Motor neuron (in vitro differentiated cells): Measurements from ENCODE around the gene EZR. TPM values are rescaled to one million over a fixed set of nuclear protein-coding genes. Genes with fewer than 3 reads are reported as not detected.
A peak's percentile ranks its signal among the peaks of the same experiment; 100 is the strongest.
"Not testable (repeated sequence)": the region's sequence is repeated elsewhere in the genome, so short reads cannot be mapped to it uniquely, and the experiment has no call there.

Experiments used
- ATAC-seq, 8 experiments: fragments of 200-7000 bp; cut with Tn5 transposase; replicated peaks in 6 of 8; 2 replicates each; pipeline ENCODE4 v1.8.0; 2021; ENCODE audit warnings: mild to moderate bottlenecking in 8 of 8, moderate library complexity in 8 of 8
- H3K27ac ChIP-seq, 2 donors: fragments of 250-450 bp; sonication (Bioruptor Pico); 2 replicates each; pipeline ENCODE4 v1.9.0; 2021; ENCODE audit warnings: antibody characterized with exemption in 2 of 2, mild to moderate bottlenecking in 2 of 2, moderate library complexity in 1 of 2
- H3K4me1 ChIP-seq, 2 donors: fragments of 250-450 bp; sonication (Bioruptor Pico); replicated peaks in 1 of 2; 2 replicates each; pipeline ENCODE4 v1.6.1; 2021; ENCODE audit warnings: antibody characterized with exemption in 2 of 2, mild to moderate bottlenecking in 2 of 2, moderate library complexity in 1 of 2
- H3K4me3 ChIP-seq, 5 donors: fragments of 250-450 bp; sonication (Bioruptor Pico); 2 replicates each; pipeline ENCODE4 v1.9.0; 2021; ENCODE audit warnings: antibody characterized with exemption in 5 of 5, mild to moderate bottlenecking in 5 of 5, moderate library complexity in 4 of 5
- WGBS, 10 experiments: fragments of 450-650 bp; shearing (Covaris generic); methylation state at CpG; one replicate each; pipeline ENCODE4 v1.0.0; 2022; 5-methylcytosine and 5-hydroxymethylcytosine counted together
- in situ Hi-C, 9 experiments: fragments of 400-800 bp; cut with MboI; loops; one replicate each; pipeline ENCODE4 v1.15.0; 2021; ENCODE audit warnings: low sequenced_read_pairs in 9 of 9, low pct_unique_long_range_greater_than_20kb in 2 of 9; ENCODE audit not compliant: unreplicated experiment in 9 of 9
- total RNA-seq, 8 experiments: library from RNA; unstranded; fragments of 300-600 nt; gene quantifications; 2 replicates each; pipeline versions ENCODE4 v1.2.3 to v1.2.4, GENCODE V29; 2022

The EZR gene
- total RNA-seq, 8 experiments from 2014 or later = 10.9 to 180 (median 24.5) TPM

DNA sequence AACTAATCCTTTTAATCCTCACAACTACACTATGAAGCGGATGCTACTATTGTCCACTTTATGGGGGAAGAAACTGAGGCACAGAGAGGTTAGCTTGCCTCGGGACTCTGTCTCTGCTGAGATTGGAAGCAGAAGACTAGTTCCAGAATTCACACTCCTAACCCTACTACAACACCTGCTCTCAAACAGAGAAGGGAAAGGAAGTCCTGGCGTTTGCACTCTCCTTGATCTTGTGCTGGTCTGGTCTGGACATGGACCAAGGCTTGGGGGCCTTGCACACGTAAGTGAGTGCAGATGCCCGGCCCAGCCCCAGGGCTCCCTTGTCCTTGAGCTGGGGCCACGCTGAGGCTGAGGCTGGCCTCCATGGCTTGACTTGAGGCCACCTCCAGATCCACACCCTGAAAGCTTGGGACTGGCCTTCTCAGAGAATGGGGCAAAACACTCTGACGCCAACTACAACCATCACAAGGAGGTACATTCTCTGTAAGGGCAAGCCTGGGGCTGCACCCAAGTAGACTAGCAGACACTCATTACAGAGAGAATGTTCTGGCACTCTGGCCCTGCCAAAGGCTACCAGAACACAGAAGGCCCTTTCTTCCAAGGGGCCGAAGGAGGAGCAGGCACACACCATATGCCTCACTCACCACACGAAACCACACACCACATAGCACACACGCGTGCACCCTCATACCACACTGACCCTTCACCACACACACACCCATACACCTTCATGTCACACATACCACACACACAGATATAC, 33.3 kb upstream of the EZR start:
- WGBS, 10 experiments = 75 to 100% (median 100%) methylated on average over 1 to 9 of the region's 11 CpGs; no CpG with 5 or more reads in 3 of the 10 experiments
- ATAC-seq = peak in 1 of 8 experiments; percentile 7
- H3K4me3 ChIP-seq = no peak overlapping the region
- in situ Hi-C loops = no loop called here
- peaks cover 19 to 32% of the 10 kb centered on the region in 2 donors for H3K4me1 ChIP-seq
- H3K27ac ChIP-seq = no peak overlapping the region

DNA sequence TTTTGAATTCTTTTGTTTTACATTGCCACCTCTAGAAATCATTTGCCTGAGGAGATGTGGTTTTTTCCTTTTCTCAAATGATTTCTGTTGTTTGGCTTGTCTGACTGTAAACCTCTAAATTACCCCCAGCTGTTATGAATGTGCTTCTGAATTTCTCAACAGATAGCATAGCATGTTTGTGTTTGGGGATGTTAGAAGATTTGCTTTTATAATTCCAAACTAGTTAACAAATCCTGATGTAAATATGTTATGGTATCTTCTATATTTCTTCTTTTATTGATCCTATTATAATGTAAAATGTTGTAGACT, 31.6 kb upstream of the EZR start:
- in situ Hi-C loops = no loop called here
- H3K27ac ChIP-seq = no peak overlapping the region
- no peak for ATAC-seq
- no peak overlapping the region for H3K4me3 ChIP-seq
- H3K4me1 ChIP-seq = peaks cover 19 to 32% of the 10 kb centered on the region in 2 donors

DNA sequence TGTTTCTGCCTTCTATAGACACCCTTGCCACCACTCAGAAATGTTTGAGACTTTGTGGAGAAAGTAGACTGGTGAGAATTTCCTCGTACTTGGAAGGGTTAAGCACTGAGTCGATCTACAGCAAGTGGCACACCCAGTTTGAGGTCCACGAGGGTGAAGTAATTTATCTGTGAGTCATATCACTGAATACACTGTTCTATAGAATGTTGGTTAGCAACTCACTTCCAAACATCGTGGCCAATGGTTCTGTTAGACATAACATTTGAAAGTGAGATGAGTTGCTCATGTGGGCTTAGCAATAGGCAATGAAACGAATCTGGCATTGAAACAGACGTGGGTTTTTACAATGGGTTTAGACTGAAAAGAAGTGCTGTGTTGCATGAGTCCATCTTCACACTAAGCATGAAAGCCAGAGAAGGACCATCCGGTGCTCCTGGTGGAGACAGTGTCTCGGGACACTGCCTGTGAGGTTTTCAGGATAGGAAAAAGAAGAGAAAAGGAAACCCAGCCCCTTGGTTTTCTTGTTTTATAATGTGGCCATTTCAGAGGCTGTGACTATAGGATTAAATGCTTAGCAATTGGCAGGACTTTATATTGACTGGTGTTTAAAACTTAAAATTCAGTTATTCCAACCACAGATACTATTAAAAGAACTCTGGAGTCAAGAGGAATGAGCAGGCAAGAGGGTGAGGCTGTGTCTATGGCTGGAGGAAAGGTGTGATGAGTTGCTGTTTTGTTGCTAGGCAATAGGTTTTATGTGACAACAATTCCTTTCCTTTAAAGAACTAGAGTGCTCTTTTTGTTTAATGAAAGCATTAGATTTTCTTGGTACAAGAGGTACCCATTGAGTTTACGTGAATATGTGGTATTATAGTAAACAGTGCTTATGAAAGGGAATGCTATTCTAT, 31.0 kb upstream of the EZR start:
- in situ Hi-C loops = no loop called here
- Histone ChIP-seq H3K4me3 (no peak overlapping the region), H3K27ac (no peak overlapping the region), H3K4me1 (peaks cover 19 to 32% of the 10 kb centered on the region in 2 donors)
- ATAC-seq = peak; percentile 39 to 70 (median 63)
- WGBS, 10 experiments = 3 to 83% (median 35%) methylated on average over 3 to 7 of the region's 9 CpGs; no CpG with 5 or more reads in 1 of the 10 experiments

DNA sequence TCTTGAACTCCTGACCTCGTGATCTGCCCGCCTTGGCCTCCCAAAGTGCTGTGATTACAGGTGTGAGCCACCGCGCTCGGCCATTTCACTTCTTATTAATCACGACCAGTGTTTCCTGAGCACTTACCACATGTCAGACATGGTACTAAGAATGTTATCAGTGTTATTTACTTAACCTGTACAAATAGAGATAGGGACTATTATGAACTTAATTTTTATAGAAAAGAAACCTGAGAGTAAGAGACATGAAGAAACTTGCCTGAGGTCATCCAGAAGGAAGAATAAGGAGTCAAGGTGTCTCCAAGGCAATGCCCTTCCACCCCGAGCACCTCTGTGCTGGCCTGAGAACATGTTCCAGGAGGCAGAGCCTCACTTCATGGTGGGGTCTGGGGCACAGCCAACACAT, 29.3 kb upstream of the EZR start:
- Histone ChIP-seq H3K27ac (no peak overlapping the region), H3K4me3 (no peak overlapping the region), H3K4me1 (peaks cover 10 to 26% of the 10 kb centered on the region in 2 donors)
- in situ Hi-C loops = no loop called here
- no peak for ATAC-seq
- WGBS, 10 experiments = 40 to 100% (median 95%) methylated on average over 1 to 6 of the region's 7 CpGs; no CpG with 5 or more reads in 4 of the 10 experiments

DNA sequence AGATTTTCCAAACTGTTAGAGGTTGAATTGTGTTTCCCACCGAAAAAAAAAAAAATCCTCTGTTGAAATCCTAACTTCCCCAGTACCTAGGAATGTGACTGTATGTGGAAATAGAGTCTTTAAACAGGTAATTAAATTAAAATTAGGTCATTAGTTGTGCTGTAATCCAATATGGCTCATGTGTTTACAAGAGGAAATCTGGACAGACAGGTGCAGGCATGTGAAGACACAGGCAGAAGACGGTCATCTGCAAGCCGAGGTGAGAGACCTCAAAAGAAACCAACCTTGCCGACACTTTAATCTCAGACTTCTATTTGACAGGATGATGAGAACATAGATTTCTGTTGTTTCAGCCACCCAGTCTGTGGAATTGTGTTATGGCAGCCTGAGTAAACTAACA, 28.6 kb upstream of the EZR start:
- Histone ChIP-seq H3K4me3 (no peak overlapping the region), H3K4me1 (peaks cover 7 to 20% of the 10 kb centered on the region in 2 donors), H3K27ac (no peak overlapping the region)
- in situ Hi-C loops = no loop called here
- no peak for ATAC-seq
- 90 to 100% (median 100%) methylated on average over 1 to 4 of the region's 4 CpGs; no CpG with 5 or more reads in 3 of the 10 experiments for WGBS, 10 experiments

DNA sequence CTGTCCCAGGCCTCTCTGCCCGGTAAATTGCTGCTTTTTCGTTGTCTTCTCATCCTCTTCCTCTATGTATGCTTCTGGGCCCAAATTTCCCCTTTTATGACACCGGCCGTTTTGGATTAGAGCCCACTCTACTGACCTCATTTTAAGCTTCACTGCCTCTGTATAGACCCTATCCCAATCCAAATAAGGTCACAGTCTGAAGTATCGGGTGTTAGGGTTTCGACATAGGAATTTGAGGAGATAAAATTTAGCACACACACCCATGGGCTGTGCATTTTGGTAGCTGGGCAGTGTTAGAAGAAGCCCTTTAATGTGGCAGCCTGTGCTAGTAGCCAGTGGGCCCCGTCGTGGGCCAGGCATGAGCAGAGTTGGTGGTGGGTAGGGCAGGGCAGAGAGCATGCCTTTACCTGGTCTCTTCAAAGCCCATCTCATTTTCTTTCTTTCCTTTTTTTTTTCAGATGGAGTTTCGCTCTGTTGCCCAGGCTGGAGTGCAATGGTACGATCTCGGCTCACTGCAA, 27.9 kb upstream of the EZR start:
- H3K4me1 ChIP-seq = peaks cover 7 to 20% of the 10 kb centered on the region in 2 donors
- H3K27ac ChIP-seq = no peak overlapping the region
- 72 to 100% (median 86%) methylated on average over 2 to 7 of the region's 11 CpGs; no CpG with 5 or more reads in 2 of the 10 experiments for WGBS, 10 experiments
- ATAC-seq = no peak
- H3K4me3 ChIP-seq = no peak overlapping the region
- in situ Hi-C loops = no loop called here

DNA sequence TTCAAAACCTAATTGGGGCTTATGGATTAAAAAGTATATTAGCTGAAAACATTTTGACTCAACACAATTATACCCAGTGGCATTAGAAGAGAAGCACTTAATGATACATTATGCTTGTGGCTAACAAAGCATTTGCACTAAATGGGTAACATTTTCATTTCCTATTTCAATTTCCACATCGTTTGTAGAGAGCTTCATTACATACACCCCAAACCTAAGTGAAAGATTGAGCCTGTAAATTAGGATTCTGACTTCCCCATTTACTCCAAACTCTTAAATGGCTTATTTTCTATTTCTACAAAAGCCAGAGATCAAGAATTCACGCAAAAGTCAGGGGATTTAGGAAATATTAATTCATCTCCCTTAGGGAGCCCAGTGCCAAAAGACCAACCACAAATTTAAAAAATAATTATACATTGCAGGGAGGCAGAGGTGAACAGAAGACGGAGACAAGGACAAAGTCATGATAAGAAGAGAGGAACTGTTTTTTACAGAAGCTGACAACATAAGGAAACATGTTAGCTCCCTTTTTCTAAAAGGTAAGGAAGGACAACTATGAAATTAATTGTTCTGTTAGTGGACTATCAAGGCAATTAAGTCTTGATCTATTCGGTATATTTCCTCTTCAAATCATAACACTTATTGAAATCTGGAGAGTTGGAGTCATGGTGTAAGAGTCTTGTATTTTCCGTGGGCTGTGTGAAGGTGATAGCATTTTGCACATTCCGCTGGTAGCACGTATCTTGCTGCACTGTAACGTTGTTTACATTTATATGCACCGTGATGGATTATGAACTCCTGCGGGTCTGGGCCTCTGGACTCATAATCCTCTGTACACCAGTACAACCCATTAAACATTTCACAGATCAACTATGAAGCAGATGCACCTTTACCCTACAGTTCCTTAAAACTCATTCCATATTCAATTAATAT, 24.8 kb upstream of the EZR start:
- in situ Hi-C loops = no loop called here
- Histone ChIP-seq H3K4me3 (no peak overlapping the region), H3K27ac (no peak overlapping the region), H3K4me1 (no peaks in the 10 kb centered on the region)
- WGBS, 10 experiments = 65 to 89% (median 80%) methylated on average over 1 to 10 of the region's 10 CpGs
- no peak for ATAC-seq

DNA sequence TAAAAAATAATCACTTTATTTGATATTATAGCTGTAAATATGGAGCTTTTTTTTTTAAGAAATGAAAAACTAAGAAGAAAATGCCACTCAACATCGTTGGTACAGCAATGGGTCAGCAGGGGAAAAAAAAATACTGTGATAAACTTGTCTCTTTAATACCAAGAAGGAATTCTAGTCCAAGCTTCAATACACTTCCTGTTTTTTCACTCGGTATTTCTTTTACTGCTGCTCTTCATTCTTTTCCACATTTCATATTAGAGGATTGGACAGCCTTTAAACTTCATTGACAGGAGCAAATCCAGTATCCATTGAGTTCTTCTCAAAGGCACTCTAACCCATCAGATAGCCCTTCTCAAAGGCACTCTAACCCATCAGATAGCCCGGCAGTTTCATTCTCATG, 22.2 kb upstream of the EZR start:
- no peaks in the 10 kb centered on the region for H3K4me1 ChIP-seq
- no peak overlapping the region for H3K4me3 ChIP-seq
- H3K27ac ChIP-seq = no peak overlapping the region
- no peak for ATAC-seq
- in situ Hi-C loops = no loop called here
- WGBS, 10 experiments = 50 to 95% (median 83%) methylated on average over 1 to 3 of the region's 3 CpGs

DNA sequence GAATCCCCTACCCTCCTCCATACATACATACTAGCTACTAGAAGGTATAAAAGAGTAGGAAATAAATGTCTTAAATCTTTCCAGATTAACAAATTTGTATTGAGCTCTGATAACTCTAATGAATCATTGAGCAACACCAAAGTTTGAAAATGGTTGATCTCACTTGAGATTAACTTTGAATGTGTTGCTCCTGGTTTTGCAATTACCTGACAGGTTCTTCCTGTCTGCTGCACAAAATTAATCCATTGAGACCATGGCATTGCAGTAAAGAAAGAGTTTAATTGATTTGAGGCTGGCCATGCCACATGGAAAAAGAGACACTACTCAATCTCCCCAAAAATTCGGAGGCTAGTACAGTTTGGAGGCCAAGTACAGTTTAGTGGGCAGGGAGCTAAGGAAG, 21.3 kb upstream of the EZR start:
- no peak for ATAC-seq
- no peak overlapping the region for H3K27ac ChIP-seq
- WGBS, 10 experiments = 56 to 100% (median 84%) methylated on average over 1 of the region's 1 CpG; no CpG with 5 or more reads in 6 of the 10 experiments

DNA sequence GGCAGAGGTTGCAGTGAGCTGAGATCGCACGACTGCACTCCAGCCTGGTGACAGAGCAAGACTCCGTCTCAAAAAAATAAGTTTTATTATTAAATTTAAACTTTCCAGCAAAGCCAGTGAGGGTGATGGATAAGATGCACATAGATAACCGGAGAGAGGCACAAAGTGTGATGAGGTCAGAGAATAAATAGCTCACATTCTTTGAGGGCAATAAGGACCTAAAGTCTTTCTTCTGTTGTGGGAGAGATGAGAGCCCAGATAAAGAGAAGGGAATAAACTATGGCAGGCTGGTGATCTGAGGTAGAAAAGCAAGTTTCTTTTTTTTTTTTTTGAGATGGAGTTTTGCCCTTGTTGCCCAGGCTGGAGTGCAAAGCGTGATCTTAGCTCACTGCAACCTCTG, 20.6 kb upstream of the EZR start:
- Histone ChIP-seq H3K4me1 (no peaks in the 10 kb centered on the region), H3K4me3 (no peak overlapping the region), H3K27ac (no peak overlapping the region)
- WGBS, 10 experiments = 71 to 100% (median 94%) methylated on average over 1 to 5 of the region's 5 CpGs; no CpG with 5 or more reads in 2 of the 10 experiments
- in situ Hi-C loops = no loop called here
- no peak for ATAC-seq

More for the DNA sequence above, 21.3 kb upstream of the EZR start:
- in situ Hi-C loops = no loop called here
- Histone ChIP-seq H3K4me3 (no peak overlapping the region), H3K4me1 (no peaks in the 10 kb centered on the region)

DNA sequence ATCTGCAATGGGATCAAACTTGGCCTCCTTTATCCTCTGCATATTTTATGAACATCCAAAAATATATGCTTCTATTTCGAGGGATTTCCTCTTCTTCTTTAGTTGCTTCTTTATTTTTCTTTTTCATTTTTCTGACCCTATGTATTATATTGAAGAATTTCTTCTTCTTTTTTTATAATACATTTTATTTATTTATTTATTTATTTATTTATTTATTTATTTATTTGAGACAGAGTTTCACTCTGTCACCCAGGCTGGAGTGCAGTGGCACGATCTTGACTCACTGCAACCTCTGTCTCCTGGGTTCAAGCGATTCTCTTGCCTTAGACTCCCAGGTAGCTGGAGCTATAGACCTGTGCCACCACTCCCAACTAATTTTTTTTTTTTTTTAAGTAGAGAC, 19.6 kb upstream of the EZR start:
- WGBS, 10 experiments = 61 to 100% (median 92%) methylated on average over 1 to 3 of the region's 3 CpGs
- H3K4me1 ChIP-seq, in situ Hi-C loops, H3K27ac ChIP-seq, ATAC-seq, H3K4me3 ChIP-seq: not testable (repeated sequence)

DNA sequence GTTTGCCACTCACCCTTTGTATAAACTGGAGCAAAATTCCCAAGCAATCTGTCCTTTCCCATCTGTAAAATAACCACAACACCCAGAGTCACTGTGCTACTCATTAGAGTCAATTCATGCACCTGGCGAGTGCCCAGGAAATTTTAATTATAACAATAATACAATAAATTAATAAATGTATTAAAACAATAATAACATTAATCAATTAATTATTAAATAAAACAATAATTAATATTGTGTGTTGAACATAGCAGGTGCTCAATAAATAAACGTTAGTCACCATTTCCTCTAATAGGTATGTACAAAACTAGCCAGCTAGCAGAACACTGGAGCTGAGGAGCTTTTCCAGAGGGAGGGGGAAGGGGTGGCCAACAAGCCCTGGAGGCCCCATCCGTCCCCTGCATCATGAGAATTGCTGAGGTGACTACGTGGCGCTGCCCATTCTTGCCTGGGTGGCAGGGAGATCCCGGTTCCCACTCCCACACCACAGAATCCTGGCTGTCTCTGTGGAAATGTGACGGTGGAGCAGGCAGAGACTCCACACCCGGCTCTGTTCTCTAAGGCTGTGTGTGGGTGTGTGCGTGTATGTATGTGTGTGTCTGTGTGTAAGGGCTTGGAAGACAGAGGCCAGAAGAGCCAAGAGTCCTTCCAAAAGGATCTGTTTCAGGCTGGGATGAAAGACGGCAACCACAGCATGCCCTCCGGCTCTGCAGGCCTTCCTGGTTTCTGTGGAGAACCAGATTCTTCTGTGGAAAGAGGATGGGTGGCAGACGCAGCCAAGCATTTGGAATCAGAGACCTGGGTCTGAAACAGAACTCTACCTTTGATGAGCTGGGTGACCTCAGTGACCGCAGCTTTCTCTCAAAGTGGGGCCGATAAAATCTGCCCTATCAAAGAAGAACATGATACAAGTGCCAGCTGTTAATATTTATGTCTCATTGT, 18.8 kb upstream of the EZR start:
- H3K4me1 ChIP-seq = no peaks in the 10 kb centered on the region
- no peak overlapping the region for H3K4me3 ChIP-seq
- in situ Hi-C loops = no loop called here
- peak in 2 of 8 experiments; percentile 60 to 84 for ATAC-seq
- WGBS, 10 experiments = 14 to 92% (median 82%) methylated on average over 1 to 9 of the region's 14 CpGs
- no peak overlapping the region for H3K27ac ChIP-seq
